Progenitor cell of endocrine pancreas (in vitro differentiated cells): ENCODE data around the gene MYH3. TPM values are rescaled to one million over a fixed set of nuclear protein-coding genes. Genes with fewer than 3 reads are reported as not detected.

ENCODE experiments used
- DNase-seq: peaks from one replicate; pipeline ENCODE4 v3.0.0; 2021; ENCODE audit warnings: low spot score; ENCODE audit not compliant: unreplicated experiment
- H3K27ac Mint-ChIP-seq: 2 replicates; pipeline ENCODE4 v1.8.0; 2021; ENCODE audit warnings: mild to moderate bottlenecking, moderate library complexity, mixed read lengths
- H3K27me3 Mint-ChIP-seq: 2 replicates; pipeline ENCODE4 v1.8.0; 2021; ENCODE audit warnings: mixed read lengths
- H3K36me3 Mint-ChIP-seq: 2 replicates; pipeline ENCODE4 v1.8.0; 2022; ENCODE audit warnings: mixed read lengths; ENCODE audit not compliant: insufficient read depth
- H3K4me1 Mint-ChIP-seq: 2 replicates; pipeline ENCODE4 v1.8.0; 2021; ENCODE audit warnings: low read depth, mixed read lengths
- H3K4me3 Mint-ChIP-seq: 2 replicates; pipeline ENCODE4 v1.8.0; 2021; ENCODE audit warnings: low read depth, mild to moderate bottlenecking, moderate library complexity, mixed read lengths
- H3K9me3 Mint-ChIP-seq: 2 replicates; pipeline ENCODE4 v1.8.0; 2021; ENCODE audit warnings: low read depth, mixed read lengths
- total RNA-seq: library from RNA; stranded (reverse); gene quantifications from 2 replicates; pipeline ENCODE4 v1.2.1, GENCODE V29; 2021
- TF ChIP-seq, protein P1 (sequence below): fragments of 200-600 bp; sonication (generic); IDR thresholded peaks from one replicate; pipeline ENCODE4 v1.5.0; 2021; ENCODE audit warnings: antibody characterized with exemption, mild to moderate bottlenecking; ENCODE audit not compliant: unreplicated experiment

The MYH3 gene
- total RNA-seq, 1 donor from 2014 or later = 4.4 TPM

DNA sequence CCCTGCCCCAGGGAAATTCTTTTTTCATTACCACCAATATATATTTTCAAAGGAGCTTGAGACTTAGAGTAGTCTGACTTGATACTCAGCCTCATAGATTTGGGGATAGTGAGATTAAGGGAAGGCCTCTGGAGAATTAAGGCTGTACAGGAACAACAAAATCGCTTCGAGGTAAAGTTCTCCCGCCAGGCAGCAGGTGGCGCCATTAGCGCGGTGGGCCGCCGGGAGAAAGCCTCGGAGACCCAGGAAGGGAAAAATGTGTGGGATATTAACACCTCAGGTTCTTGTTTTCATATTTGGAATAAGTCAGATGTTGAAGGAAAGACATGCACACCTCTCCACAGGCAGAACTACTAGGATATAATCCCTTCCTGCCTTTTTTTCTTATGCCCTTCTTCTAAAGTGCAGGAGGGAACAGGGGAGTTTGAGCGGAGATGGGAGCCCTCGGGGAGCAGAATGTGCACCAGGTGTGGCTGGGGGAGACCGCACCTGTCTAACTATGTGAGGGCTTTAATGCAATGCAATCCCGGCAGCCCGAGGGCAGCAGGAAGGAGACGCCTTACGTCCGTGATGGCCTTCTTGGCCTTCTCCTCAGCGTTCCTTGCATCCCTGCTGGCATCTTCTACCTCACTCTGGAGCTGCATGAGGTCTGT, 25.9 kb downstream of the MYH3 start:
- Mint-ChIP-seq H3K36me3 (peaks cover 9% of the 10 kb centered on the region), H3K4me3 (no peak overlapping the region), H3K27me3 (no peaks in the 10 kb centered on the region), H3K9me3 (no peaks in the 10 kb centered on the region), H3K27ac (no peak overlapping the region), H3K4me1 (peaks cover 2% of the 10 kb centered on the region)
- TF ChIP-seq, protein P1, sequence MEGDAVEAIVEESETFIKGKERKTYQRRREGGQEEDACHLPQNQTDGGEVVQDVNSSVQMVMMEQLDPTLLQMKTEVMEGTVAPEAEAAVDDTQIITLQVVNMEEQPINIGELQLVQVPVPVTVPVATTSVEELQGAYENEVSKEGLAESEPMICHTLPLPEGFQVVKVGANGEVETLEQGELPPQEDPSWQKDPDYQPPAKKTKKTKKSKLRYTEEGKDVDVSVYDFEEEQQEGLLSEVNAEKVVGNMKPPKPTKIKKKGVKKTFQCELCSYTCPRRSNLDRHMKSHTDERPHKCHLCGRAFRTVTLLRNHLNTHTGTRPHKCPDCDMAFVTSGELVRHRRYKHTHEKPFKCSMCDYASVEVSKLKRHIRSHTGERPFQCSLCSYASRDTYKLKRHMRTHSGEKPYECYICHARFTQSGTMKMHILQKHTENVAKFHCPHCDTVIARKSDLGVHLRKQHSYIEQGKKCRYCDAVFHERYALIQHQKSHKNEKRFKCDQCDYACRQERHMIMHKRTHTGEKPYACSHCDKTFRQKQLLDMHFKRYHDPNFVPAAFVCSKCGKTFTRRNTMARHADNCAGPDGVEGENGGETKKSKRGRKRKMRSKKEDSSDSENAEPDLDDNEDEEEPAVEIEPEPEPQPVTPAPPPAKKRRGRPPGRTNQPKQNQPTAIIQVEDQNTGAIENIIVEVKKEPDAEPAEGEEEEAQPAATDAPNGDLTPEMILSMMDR = peak; percentile 88
- peak; percentile 30 for DNase-seq

DNA sequence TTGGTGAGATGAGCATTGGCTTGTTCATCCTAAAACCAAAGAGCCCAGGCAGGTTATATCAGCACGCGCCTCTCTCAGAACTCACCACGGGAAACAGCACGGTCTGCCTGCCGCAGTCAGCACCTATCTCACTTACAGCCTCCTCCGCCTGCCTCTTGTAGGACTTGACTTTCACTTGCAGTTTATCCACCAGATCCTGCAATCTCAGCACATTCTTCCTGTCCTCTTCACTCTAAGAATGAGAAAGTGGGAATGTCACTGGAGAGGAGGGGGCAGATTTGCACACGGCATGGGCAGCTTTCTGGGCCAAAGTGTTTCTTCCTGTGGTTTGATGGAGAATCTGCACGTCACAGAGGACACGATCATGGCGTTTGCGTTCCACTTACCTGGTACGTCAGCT, 27.4 kb downstream of the MYH3 start:
- no peaks in the 10 kb centered on the region for H3K9me3 Mint-ChIP-seq

DNA sequence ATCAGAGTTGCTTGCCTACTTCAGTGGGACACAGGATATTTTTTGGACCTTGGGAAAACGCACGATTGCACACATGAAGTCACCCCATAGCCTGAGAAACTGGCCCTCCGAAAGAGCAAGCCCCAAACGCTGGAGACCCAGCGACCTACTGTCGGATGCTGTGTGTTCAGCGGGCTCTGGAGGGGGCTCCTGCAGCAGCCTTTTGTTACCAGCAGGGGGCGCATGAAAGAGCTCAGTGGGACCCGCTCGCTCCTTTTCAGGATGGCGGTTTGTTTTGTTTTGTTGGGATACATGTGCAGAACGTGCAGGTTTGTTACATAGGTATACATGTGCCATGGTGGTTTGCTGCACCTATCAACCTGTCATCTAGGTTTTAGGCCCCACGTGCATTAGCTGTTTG, 28.4 kb downstream of the MYH3 start:
- TF ChIP-seq, protein P1 = peak; percentile 48
- H3K36me3 Mint-ChIP-seq = peaks cover 6% of the 10 kb centered on the region
- H3K27me3 Mint-ChIP-seq = peaks cover 2% of the 10 kb centered on the region
- DNase-seq = no peak
- H3K4me3 Mint-ChIP-seq = no peak overlapping the region
- H3K9me3 Mint-ChIP-seq = no peaks in the 10 kb centered on the region
- H3K4me1 Mint-ChIP-seq = peaks cover 2% of the 10 kb centered on the region
- no peak overlapping the region for H3K27ac Mint-ChIP-seq

More for the DNA sequence above, 27.4 kb downstream of the MYH3 start:
- Mint-ChIP-seq H3K36me3 (peaks cover 7% of the 10 kb centered on the region), H3K27me3 (no peaks in the 10 kb centered on the region), H3K27ac (no peak overlapping the region), H3K4me3 (no peak overlapping the region), H3K4me1 (peaks cover 2% of the 10 kb centered on the region)
- DNase-seq = no peak
- TF ChIP-seq, protein P1 = no peak

DNA sequence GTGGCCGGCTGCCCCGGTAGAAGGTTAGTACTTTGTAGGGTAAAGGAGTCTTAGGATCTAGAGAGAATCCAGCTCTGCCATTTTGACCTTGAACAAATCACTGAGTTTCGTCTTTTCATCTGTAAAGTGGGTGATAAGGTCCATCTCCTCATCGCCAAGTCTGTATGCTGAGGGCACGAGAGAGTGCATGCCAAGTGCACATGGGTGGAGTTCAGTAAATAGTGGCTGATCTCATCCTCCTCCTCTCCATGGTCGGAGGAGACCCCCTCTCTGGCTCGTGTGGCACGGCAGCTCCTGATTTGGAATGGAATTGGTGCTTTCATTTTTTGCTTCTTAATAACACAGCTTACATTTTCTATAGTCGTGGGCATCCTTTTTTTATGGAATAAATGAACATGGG, 30.7 kb downstream of the MYH3 start:
- TF ChIP-seq, protein P1 = no peak
- H3K4me3 Mint-ChIP-seq = no peak overlapping the region
- peaks cover 2% of the 10 kb centered on the region for H3K4me1 Mint-ChIP-seq
- DNase-seq = no peak
- H3K27me3 Mint-ChIP-seq = peaks cover 14% of the 10 kb centered on the region
- no peaks in the 10 kb centered on the region for H3K9me3 Mint-ChIP-seq
- H3K36me3 Mint-ChIP-seq = peaks cover 4% of the 10 kb centered on the region
- no peak overlapping the region for H3K27ac Mint-ChIP-seq

DNA sequence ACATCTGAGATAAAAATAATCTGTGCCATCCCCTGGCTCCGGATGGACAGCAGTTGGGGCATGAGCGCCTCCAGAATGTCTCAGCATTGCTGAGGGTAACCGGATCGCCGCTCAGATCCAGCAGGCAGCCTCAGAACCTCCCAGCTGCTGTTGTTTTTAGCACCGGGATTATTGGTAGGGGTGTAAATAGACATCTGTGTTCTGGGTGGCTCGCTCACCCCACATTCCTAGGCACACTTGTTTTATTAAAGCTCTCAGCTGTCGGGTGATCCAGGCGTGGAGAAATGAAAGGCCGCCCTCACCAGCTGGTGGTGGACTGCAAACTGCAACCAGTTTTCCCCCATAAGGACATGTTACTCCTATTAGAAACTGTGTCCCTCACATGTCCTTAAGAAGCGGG, 32.1 kb downstream of the MYH3 start:
- Mint-ChIP-seq H3K4me3 (no peak overlapping the region), H3K27ac (no peak overlapping the region), H3K4me1 (peaks cover 2% of the 10 kb centered on the region), H3K27me3 (peaks cover 14% of the 10 kb centered on the region), H3K36me3 (peaks cover 3% of the 10 kb centered on the region), H3K9me3 (no peaks in the 10 kb centered on the region)
- TF ChIP-seq, protein P1 = no peak
- no peak for DNase-seq
